Stimulated activated naive CD8-positive, alpha-beta T cell treated with anti-CD3 and anti-CD28 coated beads, Interleukin-15, Interleukin-2, amounts not matched to agents 100 ng/mL and 50 ng/mL, for 24 hours (primary cell): ENCODE measurements around the gene SMIM1.

ENCODE experiments used
- H3K27ac Mint-ChIP-seq: one replicate; pipeline ENCODE4 v1.8.0; 2021; ENCODE audit warnings: mild to moderate bottlenecking, mixed read lengths
- H3K27me3 Mint-ChIP-seq: one replicate; pipeline ENCODE4 v1.8.0; 2021; ENCODE audit warnings: mixed read lengths
- H3K36me3 Mint-ChIP-seq: one replicate; pipeline ENCODE4 v1.8.0; 2021; ENCODE audit warnings: low read depth, mixed read lengths
- H3K4me1 Mint-ChIP-seq: one replicate; pipeline ENCODE4 v1.8.0; 2021; ENCODE audit warnings: low read depth, mixed read lengths
- H3K4me3 Mint-ChIP-seq: one replicate; pipeline ENCODE4 v1.8.0; 2021; ENCODE audit warnings: mild to moderate bottlenecking, mixed read lengths
- H3K9me3 Mint-ChIP-seq: one replicate; pipeline ENCODE4 v1.8.0; 2021; ENCODE audit warnings: mixed read lengths

The SMIM1 gene

GRCh38 chr1:3761296-3762010 lies 11.1 kb upstream of the SMIM1 start:
- H3K27ac Mint-ChIP-seq, result no peak overlapping the region

GRCh38 chr1:3762151-3762872 lies 10.2 kb upstream of the SMIM1 start:
- Mint-ChIP-seq H3K9me3 (no peaks in the 10 kb centered on the region), H3K4me1 (no peaks in the 10 kb centered on the region), H3K27ac (no peak overlapping the region), H3K27me3 (peaks cover 26% of the 10 kb centered on the region), H3K36me3 (no peaks in the 10 kb centered on the region), H3K4me3 (no peak overlapping the region)

More at GRCh38 chr1:3761296-3762010, 11.1 kb upstream of the SMIM1 start:
- no peak overlapping the region for H3K4me3 Mint-ChIP-seq
- no peaks in the 10 kb centered on the region for H3K9me3 Mint-ChIP-seq
- peaks cover 27% of the 10 kb centered on the region for H3K27me3 Mint-ChIP-seq
- H3K4me1 Mint-ChIP-seq, result no peaks in the 10 kb centered on the region
- H3K36me3 Mint-ChIP-seq, result no peaks in the 10 kb centered on the region

- Mint-ChIP-seq H3K4me3 (no peak overlapping the region), H3K27me3 (peaks cover 26% of the 10 kb centered on the region), H3K4me1 (no peaks in the 10 kb centered on the region), H3K27ac (no peak overlapping the region), H3K9me3 (no peaks in the 10 kb centered on the region), H3K36me3 (no peaks in the 10 kb centered on the region)
These were observed 9.7 kb upstream of the SMIM1 start for GRCh38 chr1:3762873-3763228.

DNA sequence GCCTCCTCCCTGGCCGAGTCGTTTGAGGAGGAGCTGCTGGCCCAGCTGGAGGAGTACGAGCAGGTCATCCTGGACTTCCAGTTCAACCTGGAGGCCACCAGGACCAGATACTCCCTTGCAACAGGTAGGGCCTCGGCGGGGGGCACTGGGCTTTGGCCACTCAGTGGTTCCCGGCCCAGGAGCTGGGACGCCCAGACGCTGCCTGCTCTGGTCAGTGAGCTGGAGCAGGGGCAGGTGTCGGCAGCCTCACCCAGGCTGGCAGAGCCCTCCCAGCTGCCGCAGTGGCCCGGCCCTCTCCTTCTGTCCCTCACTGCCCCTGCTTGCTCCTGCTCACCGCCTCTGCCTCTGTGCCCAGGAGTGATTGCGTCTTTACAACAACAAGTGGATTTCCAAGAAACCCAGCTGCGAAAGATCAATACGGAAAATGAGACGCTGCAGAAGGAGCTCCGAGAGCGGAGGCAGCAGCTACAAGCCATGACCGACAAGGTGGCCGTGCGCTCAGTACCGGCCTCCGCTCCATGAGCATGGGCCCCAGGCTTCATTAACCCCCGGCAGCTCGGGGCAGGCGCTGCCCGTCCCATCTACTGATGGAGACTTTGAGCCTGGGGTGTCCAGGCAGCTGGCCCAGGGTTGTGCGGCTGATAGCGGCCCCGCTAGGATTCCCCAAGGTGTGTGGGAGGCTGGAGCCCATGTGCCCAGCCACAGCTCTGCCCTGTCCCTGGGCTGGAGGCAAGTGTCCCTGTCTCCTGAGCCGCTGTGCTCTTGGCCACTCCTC lies 9.0 kb upstream of the SMIM1 start:
- Mint-ChIP-seq H3K4me3 (no peak overlapping the region), H3K9me3 (no peaks in the 10 kb centered on the region), H3K36me3 (no peaks in the 10 kb centered on the region), H3K27ac (no peak overlapping the region), H3K4me1 (no peaks in the 10 kb centered on the region), H3K27me3 (peaks cover 23% of the 10 kb centered on the region)

DNA sequence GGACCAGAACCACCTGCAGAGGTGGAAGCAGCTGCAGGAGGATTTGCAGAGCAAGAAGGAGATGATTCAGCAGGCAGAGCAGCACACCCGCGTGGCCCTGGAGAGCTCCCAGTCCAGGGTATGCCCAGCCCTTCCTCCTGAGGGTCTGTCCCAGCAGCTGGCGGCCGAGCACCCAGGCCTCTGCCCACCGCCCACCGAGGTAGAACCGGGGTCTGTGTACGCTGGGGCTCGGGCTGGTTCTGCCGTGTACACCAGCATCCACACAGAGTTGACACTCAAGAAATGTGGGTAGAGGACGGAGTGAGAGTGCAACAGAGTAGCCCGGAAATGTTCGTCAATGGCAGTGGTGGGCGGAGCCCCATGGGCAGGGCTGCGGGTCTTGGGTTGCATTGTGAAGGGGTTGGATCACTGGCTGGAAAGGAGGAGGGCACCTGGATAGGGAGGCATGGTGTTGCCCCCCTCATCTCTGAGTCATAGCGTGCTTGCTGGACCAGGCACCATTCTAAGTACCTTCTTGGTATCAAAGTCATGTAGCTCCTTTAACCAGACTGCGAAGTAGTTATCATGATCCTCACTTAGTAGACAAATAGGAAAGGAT lies 5.1 kb upstream of the SMIM1 start:
- H3K36me3 Mint-ChIP-seq, result no peaks in the 10 kb centered on the region
- H3K27me3 Mint-ChIP-seq, result peaks cover 4% of the 10 kb centered on the region
- H3K4me3 Mint-ChIP-seq, result no peak overlapping the region
- no peaks in the 10 kb centered on the region for H3K9me3 Mint-ChIP-seq
- peaks cover 10% of the 10 kb centered on the region for H3K4me1 Mint-ChIP-seq
- no peak overlapping the region for H3K27ac Mint-ChIP-seq

- no peak overlapping the region for H3K4me3 Mint-ChIP-seq
- H3K9me3 Mint-ChIP-seq, result no peaks in the 10 kb centered on the region
- H3K27me3 Mint-ChIP-seq, result peaks cover 4% of the 10 kb centered on the region
- peaks cover 10% of the 10 kb centered on the region for H3K4me1 Mint-ChIP-seq
- H3K27ac Mint-ChIP-seq, result no peak overlapping the region
- no peaks in the 10 kb centered on the region for H3K36me3 Mint-ChIP-seq
These were observed 3.6 kb upstream of the SMIM1 start for GRCh38 chr1:3768811-3769390.

DNA sequence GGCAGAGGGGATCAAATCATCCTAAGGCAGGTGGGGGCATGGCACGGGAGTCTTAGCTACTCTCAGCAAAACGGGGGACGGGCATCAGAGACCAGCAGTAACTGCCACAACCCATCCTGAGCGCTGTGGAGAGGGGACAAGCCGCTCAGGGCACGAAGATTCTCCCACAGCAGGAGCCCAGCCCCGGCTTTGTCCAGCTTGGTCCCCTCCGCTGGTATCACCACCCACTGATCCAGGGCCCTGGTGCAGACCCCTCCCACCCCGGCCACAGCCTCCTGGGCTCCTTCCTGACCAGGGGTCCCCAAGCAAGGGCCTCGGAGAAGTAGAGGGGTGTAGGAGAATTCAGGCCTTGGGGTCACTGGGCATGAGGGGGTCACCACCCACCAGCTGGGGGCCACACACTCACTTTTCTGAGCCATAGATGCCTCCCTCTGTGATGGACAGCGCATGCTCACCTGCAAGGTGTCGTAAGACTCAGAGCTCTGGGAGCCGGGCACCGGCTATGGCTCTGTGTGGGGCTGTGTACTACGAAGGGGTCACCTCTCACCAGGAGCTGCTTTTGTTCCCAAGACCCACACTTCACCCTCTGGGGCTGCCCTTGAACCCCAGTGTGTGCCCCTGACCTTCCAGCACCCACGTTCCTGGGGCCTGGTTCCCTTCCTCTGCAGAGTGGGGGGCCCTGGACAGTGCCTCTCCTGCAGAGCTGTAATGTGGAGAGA lies 2.3 kb upstream of the SMIM1 start:
- Mint-ChIP-seq H3K9me3 (no peaks in the 10 kb centered on the region), H3K4me3 (peak overlapping the region; percentile 1), H3K27me3 (peaks cover 3% of the 10 kb centered on the region), H3K27ac (no peak overlapping the region), H3K4me1 (peaks cover 10% of the 10 kb centered on the region), H3K36me3 (no peaks in the 10 kb centered on the region)

DNA sequence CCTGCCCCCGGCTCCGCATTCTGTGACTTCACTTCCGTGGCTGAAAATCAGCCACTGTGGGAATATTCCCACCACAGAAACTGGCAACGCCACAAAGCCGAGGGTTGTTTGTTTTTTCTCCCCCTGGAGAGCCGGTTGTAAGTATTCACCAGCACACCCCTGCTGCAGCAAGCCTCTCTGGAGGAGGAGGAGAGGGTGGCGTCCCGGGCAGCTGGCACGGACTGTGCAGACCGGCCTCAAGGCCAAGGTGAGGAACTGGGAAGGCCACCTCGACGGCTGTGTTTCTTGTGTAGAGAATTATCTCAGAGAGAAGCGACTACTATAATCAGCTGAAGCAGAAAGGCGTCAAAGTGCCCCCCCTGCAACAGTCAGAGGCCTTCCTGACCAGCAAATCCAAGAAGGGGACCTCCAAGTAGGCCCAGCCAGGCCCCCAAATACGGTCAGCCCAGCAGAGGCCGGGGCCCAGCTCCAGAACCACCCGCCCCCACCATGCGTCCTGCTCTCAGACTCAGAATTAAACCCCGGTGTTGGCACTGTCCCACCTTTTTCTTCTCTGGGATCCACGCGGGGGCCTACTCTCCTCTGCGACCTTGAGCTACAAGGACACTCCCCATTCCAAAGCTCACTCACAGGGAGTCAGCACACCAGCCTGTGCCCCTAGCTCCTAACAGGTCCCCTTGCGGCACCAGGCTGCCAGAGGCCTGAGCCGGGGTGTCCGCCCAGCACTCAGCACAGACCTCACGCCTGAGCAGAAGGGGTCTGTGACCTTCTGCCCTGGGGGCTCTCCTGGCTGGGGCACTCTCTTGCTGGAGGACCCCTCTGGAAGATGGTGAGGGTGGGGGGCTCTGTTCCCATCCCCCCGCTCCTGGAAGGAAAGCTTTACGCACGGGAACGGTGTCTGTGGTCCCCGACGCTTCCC lies 1.2 kb upstream of the SMIM1 start:
- Mint-ChIP-seq H3K36me3 (no peaks in the 10 kb centered on the region), H3K4me3 (peak overlapping the region; percentile 73), H3K9me3 (no peaks in the 10 kb centered on the region), H3K4me1 (peaks cover 14% of the 10 kb centered on the region), H3K27ac (peak overlapping the region; percentile 65), H3K27me3 (no peaks in the 10 kb centered on the region)

GRCh38 chr1:3772027-3772714 lies 378 bp upstream of the SMIM1 start:
- H3K9me3 Mint-ChIP-seq, result no peaks in the 10 kb centered on the region
- H3K27ac Mint-ChIP-seq, result peak overlapping the region; percentile 65
- no peaks in the 10 kb centered on the region for H3K27me3 Mint-ChIP-seq
- H3K4me1 Mint-ChIP-seq, result peaks cover 14% of the 10 kb centered on the region
- H3K36me3 Mint-ChIP-seq, result no peaks in the 10 kb centered on the region
- H3K4me3 Mint-ChIP-seq, result peak overlapping the region; percentile 73

DNA sequence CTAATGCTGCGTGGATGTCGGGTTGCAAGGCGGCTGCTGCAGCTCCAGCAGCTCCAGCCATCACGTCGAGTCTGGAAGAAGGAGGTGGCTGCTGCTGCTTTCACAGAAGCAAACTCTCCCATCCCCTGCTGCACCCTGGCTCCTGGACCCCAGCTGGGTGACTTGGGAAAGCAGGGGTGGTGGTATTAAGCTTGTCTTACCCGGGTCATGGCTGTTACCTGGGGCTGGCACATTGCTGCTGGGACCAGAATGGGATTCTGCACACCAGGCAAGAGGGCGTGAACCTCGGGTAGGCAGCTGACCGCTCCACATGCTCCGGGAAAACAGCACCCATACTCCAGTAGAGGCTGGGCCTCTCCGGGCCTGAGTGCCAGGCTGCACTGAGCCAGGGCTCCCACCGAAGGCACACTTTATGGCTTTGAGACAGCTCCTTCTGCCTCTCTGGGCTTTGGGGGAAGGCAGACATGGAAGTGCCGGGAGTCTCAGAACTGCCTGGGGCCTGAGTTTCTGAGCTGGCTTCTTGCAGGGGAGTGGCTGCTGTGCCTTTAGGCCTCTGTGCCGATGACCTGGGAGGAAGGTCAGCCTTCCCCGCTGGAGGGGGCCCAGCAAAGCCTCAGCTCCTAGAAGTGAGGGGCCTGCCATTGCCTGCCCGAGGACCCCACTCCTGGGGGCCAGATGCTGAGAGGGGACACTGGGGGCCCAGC lies 1.2 kb downstream of the SMIM1 start:
- Mint-ChIP-seq H3K4me1 (peaks cover 14% of the 10 kb centered on the region), H3K27ac (no peak overlapping the region), H3K27me3 (no peaks in the 10 kb centered on the region), H3K36me3 (no peaks in the 10 kb centered on the region), H3K9me3 (no peaks in the 10 kb centered on the region), H3K4me3 (no peak overlapping the region)

- no peak overlapping the region for H3K4me3 Mint-ChIP-seq
- peaks cover 14% of the 10 kb centered on the region for H3K4me1 Mint-ChIP-seq
- no peaks in the 10 kb centered on the region for H3K27me3 Mint-ChIP-seq
- H3K9me3 Mint-ChIP-seq, result no peaks in the 10 kb centered on the region
- H3K27ac Mint-ChIP-seq, result no peak overlapping the region
- no peaks in the 10 kb centered on the region for H3K36me3 Mint-ChIP-seq
These were observed 1.9 kb downstream of the SMIM1 start for GRCh38 chr1:3774276-3774945.

GRCh38 chr1:3774946-3775489 lies 2.5 kb downstream of the SMIM1 start:
- H3K36me3 Mint-ChIP-seq, result peaks cover 5% of the 10 kb centered on the region
- H3K9me3 Mint-ChIP-seq, result no peaks in the 10 kb centered on the region
- H3K4me1 Mint-ChIP-seq, result peaks cover 14% of the 10 kb centered on the region
- no peak overlapping the region for H3K27ac Mint-ChIP-seq
- no peaks in the 10 kb centered on the region for H3K27me3 Mint-ChIP-seq
- H3K4me3 Mint-ChIP-seq, result no peak overlapping the region
